K562 (cell line): Measurements from ENCODE around the gene GIPC3. TPM values are rescaled to one million over a fixed set of nuclear protein-coding genes. Genes with fewer than 3 reads are reported as not detected.
A peak's percentile ranks its signal among the peaks of the same experiment; 100 is the strongest.

ENCODE experiments used
- E2F5 ChIP-seq: sonication (generic); formaldehyde crosslinking; IDR thresholded peaks from 2 replicates; pipeline ENCODE4 v1.8.0; 2022; ENCODE audit warnings: mild to moderate bottlenecking, missing genetic modification reagents
- ESRRA ChIP-seq: fragments of 450-650 bp; IDR thresholded peaks from 2 replicates; pipeline ENCODE4 v1.6.1; 2014; ENCODE audit warnings: low read depth, mild to moderate bottlenecking, moderate library complexity, borderline replicate concordance
- JUND ChIP-seq, 2 experiments: IDR thresholded peaks; 2 replicates in 1 of 2; 3 replicates in 1 of 2; pipeline ENCODE4 v1.6.1; 2011; ENCODE audit warnings: borderline replicate concordance in 2 of 2, low read depth in 2 of 2, low read length in 2 of 2, improper control_type of control experiment in 1 of 2, missing biosample characterization in 1 of 2, missing genetic modification characterization in 1 of 2, missing genetic modification reagents in 1 of 2
- LARP7 ChIP-seq: fragments of 450-650 bp; IDR thresholded peaks from 2 replicates; pipeline ENCODE4 v1.6.1; 2016
- POLR2B ChIP-seq: fragments of 450-650 bp; IDR thresholded peaks from 2 replicates; pipeline ENCODE4 v1.6.1; 2018; ENCODE audit warnings: low read depth; ENCODE audit not compliant: partially characterized antibody
- POLR2G ChIP-seq: fragments of 200-400 bp; formaldehyde crosslinking; IDR thresholded peaks from 2 replicates; pipeline ENCODE4 v1.6.1; 2017; ENCODE audit warnings: low read depth, mild to moderate bottlenecking, antibody characterized with exemption, low read length, moderate library complexity
- PRDM10 ChIP-seq: fragments of 450-650 bp; IDR thresholded peaks from 2 replicates; pipeline ENCODE4 v1.6.1; 2018; ENCODE audit not compliant: partially characterized antibody
- polyA plus RNA-seq, 8 experiments: library from polyadenylated mRNA; depleted of rRNA in 4 of 8; stranded (reverse) in 5 of 8; unstranded in 3 of 8; fragments of >200 nt; fragmentation: Nextera tagmentation in 2 of 8; fragmentation: Illumina TruSeq in 1 of 8; extraction: Ambion mirVana in 2 of 8; extraction: Trizol in 1 of 8; gene quantifications; 2 replicates each; pipeline versions ENCODE4 v1.2.1 to v1.2.3, GENCODE V29; 2011 to 2014; ENCODE audit warnings: inconsistent platforms in 1 of 8, missing spikeins in 1 of 8
- total RNA-seq, 7 experiments: library from RNA; depleted of rRNA in 6 of 7; stranded (reverse); fragments of >200 nt in 6 of 7; fragmentation: Illumina TruSeq in 2 of 7; extraction: Trizol in 2 of 7; gene quantifications; 2 replicates each; pipeline versions ENCODE4 v1.2.1 to v1.2.3, GENCODE V29; 2011 to 2021; ENCODE audit warnings: low replicate concordance in 1 of 7
- TF ChIP-seq, protein P1 (sequence below): IDR thresholded peaks from 3 replicates; pipeline ENCODE4 v1.6.1; 2011; ENCODE audit warnings: borderline replicate concordance, mild to moderate bottlenecking; ENCODE audit not compliant: insufficient read length, insufficient read depth
- TF ChIP-seq, protein P2 (sequence below): sonication (generic); formaldehyde crosslinking; IDR thresholded peaks from 2 replicates; pipeline ENCODE4 v1.8.1; 2023; ENCODE audit warnings: mild to moderate bottlenecking, missing genetic modification reagents
- TF ChIP-seq, protein P3 (sequence below), 3 experiments: fragments of 200-800 bp in 1 of 3; fragments of 250-450 bp in 1 of 3; fragments of 450-650 bp in 1 of 3; sonication (Bioruptor Pico) in 1 of 3; sonication (Bioruptor generic) in 1 of 3; formaldehyde crosslinking in 1 of 3; IDR thresholded peaks; 2 replicates each; pipeline versions ENCODE4 v1.6.1 to v1.8.0; 2016 to 2022; ENCODE audit warnings: mild to moderate bottlenecking in 2 of 3, missing genetic modification characterization in 2 of 3, missing compliant biosample characterization in 1 of 3, moderate library complexity in 1 of 3

Gene GIPC3
- total and polyA plus RNA-seq, 9 of the 15 experiments (the other 6 are each of a cell fraction or from before 2014, with no cell fraction given), result 0.03 to 3.6 (median 1.5) TPM; not detected in 1

DNA sequence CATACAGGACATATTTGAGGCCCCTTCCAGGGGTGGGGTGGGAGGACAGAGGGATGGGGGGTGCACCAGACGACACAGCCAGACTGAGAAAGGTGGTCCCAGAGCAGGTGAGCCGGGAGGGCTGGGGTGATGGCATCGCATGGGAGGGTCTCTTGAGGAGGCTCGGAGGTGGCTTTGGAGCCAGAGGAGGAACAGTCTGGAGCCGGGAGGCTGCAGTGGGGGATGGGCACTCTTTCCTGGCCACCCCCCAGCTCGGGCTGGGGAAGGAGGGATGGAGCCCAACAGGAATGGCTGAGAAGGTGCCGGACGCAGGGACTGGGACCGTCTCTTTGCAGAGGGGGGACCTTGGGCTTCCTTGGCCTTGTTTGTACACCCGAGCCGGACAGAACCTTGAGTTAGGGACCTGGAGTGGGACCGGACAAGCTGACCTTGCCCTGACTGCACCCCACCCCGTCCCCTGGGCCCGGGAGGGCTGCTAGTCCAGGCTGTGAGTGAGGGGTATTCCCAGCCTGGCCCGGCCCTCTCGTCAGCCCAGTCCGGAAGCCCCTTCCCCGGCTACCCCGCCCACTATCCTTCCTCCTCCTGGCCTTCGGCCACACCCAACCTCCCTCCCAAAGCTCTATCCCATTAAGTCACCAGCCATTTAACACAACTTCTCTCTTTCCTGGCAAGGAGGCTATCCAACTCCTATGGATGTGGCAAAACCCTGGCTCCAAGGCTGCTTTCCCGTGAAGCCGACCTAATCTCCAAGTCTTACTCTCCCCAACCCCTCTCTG lies 22.2 kb downstream of the GIPC3 start (continued):
- TF ChIP-seq PRDM10, result peak; percentile 40
- no peak for TF ChIP-seq JUND (IDR thresholded peaks at IDR 0.05; ENCODE audit: borderline replicate concordance, low read depth, low read length)
- 0 out of 3 replicates have a peak, but pooled peaks have one; percentile 13 for TF ChIP-seq JUND (tag; IDR thresholded peaks at IDR 0.05; ENCODE audit: borderline replicate concordance, low read depth, low read length)
- TF ChIP-seq, protein P1, sequence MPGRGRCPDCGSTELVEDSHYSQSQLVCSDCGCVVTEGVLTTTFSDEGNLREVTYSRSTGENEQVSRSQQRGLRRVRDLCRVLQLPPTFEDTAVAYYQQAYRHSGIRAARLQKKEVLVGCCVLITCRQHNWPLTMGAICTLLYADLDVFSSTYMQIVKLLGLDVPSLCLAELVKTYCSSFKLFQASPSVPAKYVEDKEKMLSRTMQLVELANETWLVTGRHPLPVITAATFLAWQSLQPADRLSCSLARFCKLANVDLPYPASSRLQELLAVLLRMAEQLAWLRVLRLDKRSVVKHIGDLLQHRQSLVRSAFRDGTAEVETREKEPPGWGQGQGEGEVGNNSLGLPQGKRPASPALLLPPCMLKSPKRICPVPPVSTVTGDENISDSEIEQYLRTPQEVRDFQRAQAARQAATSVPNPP, result no peak
- TF ChIP-seq, protein P2, sequence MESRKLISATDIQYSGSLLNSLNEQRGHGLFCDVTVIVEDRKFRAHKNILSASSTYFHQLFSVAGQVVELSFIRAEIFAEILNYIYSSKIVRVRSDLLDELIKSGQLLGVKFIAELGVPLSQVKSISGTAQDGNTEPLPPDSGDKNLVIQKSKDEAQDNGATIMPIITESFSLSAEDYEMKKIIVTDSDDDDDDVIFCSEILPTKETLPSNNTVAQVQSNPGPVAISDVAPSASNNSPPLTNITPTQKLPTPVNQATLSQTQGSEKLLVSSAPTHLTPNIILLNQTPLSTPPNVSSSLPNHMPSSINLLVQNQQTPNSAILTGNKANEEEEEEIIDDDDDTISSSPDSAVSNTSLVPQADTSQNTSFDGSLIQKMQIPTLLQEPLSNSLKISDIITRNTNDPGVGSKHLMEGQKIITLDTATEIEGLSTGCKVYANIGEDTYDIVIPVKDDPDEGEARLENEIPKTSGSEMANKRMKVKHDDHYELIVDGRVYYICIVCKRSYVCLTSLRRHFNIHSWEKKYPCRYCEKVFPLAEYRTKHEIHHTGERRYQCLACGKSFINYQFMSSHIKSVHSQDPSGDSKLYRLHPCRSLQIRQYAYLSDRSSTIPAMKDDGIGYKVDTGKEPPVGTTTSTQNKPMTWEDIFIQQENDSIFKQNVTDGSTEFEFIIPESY (CRISPR knock-in tag), result no peak
- no peak for TF ChIP-seq LARP7
- TF ChIP-seq POLR2G, result peak; percentile 44
- peak; percentile 14; the same call in 1 of the 2 replicates for TF ChIP-seq ESRRA
- TF ChIP-seq, protein P3, sequence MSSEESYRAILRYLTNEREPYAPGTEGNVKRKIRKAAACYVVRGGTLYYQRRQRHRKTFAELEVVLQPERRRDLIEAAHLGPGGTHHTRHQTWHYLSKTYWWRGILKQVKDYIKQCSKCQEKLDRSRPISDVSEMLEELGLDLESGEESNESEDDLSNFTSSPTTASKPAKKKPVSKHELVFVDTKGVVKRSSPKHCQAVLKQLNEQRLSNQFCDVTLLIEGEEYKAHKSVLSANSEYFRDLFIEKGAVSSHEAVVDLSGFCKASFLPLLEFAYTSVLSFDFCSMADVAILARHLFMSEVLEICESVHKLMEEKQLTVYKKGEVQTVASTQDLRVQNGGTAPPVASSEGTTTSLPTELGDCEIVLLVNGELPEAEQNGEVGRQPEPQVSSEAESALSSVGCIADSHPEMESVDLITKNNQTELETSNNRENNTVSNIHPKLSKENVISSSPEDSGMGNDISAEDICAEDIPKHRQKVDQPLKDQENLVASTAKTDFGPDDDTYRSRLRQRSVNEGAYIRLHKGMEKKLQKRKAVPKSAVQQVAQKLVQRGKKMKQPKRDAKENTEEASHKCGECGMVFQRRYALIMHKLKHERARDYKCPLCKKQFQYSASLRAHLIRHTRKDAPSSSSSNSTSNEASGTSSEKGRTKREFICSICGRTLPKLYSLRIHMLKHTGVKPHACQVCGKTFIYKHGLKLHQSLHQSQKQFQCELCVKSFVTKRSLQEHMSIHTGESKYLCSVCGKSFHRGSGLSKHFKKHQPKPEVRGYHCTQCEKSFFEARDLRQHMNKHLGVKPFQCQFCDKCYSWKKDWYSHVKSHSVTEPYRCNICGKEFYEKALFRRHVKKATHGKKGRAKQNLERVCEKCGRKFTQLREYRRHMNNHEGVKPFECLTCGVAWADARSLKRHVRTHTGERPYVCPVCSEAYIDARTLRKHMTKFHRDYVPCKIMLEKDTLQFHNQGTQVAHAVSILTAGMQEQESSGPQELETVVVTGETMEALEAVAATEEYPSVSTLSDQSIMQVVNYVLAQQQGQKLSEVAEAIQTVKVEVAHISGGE (CRISPR knock-in tag; IDR thresholded peaks at IDR 0.05), result no peak
- no peak for TF ChIP-seq E2F5 (CRISPR knock-in tag)
- peak; percentile 66 for TF ChIP-seq POLR2B
